ENCODE results near the gene SPATA12. TPM values are rescaled to one million over a fixed set of nuclear protein-coding genes. Genes with fewer than 3 reads are reported as not detected.

Gene SPATA12
- total RNA-seq, 2 donors from 2014 or later: not detected

GRCh38 chr3:57110214-57110613 lies 49.8 kb downstream of the SPATA12 start:
- no peak overlapping the region for H3K27ac ChIP-seq
- no peak for DNase-seq (ENCODE audit: low spot score)

GRCh38 chr3:57110798-57111197 lies 50.3 kb downstream of the SPATA12 start:
- H3K4me3 ChIP-seq: no peak overlapping the region
- DNase-seq (ENCODE audit: low spot score) (no peak), ATAC-seq (ENCODE audit: insufficient number of reproducible peaks, low FRiP score, low read depth) (no peak)
- no peaks in the 10 kb centered on the region for H3K9me3 ChIP-seq
- TF ChIP-seq CTCF (IDR thresholded peaks at IDR 0.05): no peak
- peaks cover 4% of the 10 kb centered on the region for H3K36me3 ChIP-seq
- no peaks in the 10 kb centered on the region for H3K4me1 ChIP-seq (ENCODE audit: control insufficient read depth in 1 of 2, low read depth in 2 of 2)
- no peak overlapping the region for H3K27ac ChIP-seq
- no peaks in the 10 kb centered on the region for H3K27me3 ChIP-seq (replicated peaks; ENCODE audit: insufficient read depth)

More at GRCh38 chr3:57110214-57110613, 49.8 kb downstream of the SPATA12 start:
- no peak for ATAC-seq (ENCODE audit: insufficient number of reproducible peaks, low FRiP score, low read depth)
- Histone ChIP-seq H3K4me1 (ENCODE audit: control insufficient read depth in 1 of 2, low read depth in 2 of 2) (no peaks in the 10 kb centered on the region), H3K36me3 (peaks cover 4% of the 10 kb centered on the region), H3K4me3 (no peak overlapping the region), H3K27me3 (replicated peaks; ENCODE audit: insufficient read depth) (no peaks in the 10 kb centered on the region), H3K9me3 (no peaks in the 10 kb centered on the region)
- no peak for TF ChIP-seq CTCF (IDR thresholded peaks at IDR 0.05)

GRCh38 chr3:57112206-57112605 lies 51.7 kb downstream of the SPATA12 start:
- no peaks in the 10 kb centered on the region for H3K4me1 ChIP-seq (ENCODE audit: control insufficient read depth in 1 of 2, low read depth in 2 of 2)
- no peak overlapping the region for H3K27ac ChIP-seq
- ATAC-seq (ENCODE audit: insufficient number of reproducible peaks, low FRiP score, low read depth) (no peak), DNase-seq (ENCODE audit: low spot score) (no peak)
- no peaks in the 10 kb centered on the region for H3K9me3 ChIP-seq
- H3K36me3 ChIP-seq: peaks cover 4% of the 10 kb centered on the region
- H3K27me3 ChIP-seq (replicated peaks; ENCODE audit: insufficient read depth): no peaks in the 10 kb centered on the region
- no peak overlapping the region for H3K4me3 ChIP-seq
- TF ChIP-seq CTCF (IDR thresholded peaks at IDR 0.05): peak; percentile 29

GRCh38 chr3:57116501-57116900 lies 56.0 kb downstream of the SPATA12 start:
- H3K27me3 ChIP-seq (replicated peaks; ENCODE audit: insufficient read depth): no peaks in the 10 kb centered on the region
- H3K4me3 ChIP-seq: no peak overlapping the region
- H3K9me3 ChIP-seq: no peaks in the 10 kb centered on the region
- DNase-seq (ENCODE audit: low spot score): no peak
- no peak for TF ChIP-seq CTCF (IDR thresholded peaks at IDR 0.05)
- no peaks in the 10 kb centered on the region for H3K4me1 ChIP-seq (ENCODE audit: control insufficient read depth in 1 of 2, low read depth in 2 of 2)
- no peaks in the 10 kb centered on the region for H3K36me3 ChIP-seq
- ATAC-seq (ENCODE audit: insufficient number of reproducible peaks, low FRiP score, low read depth): no peak
- no peak overlapping the region for H3K27ac ChIP-seq

GRCh38 chr3:57118254-57118653 lies 57.8 kb downstream of the SPATA12 start:
- Histone ChIP-seq H3K9me3 (no peaks in the 10 kb centered on the region), H3K36me3 (no peaks in the 10 kb centered on the region), H3K4me3 (no peak overlapping the region), H3K27ac (no peak overlapping the region), H3K4me1 (ENCODE audit: control insufficient read depth in 1 of 2, low read depth in 2 of 2) (no peaks in the 10 kb centered on the region), H3K27me3 (replicated peaks; ENCODE audit: insufficient read depth) (no peaks in the 10 kb centered on the region)
- DNase-seq (ENCODE audit: low spot score) (no peak), ATAC-seq (ENCODE audit: insufficient number of reproducible peaks, low FRiP score, low read depth) (no peak)
- no peak for TF ChIP-seq CTCF (IDR thresholded peaks at IDR 0.05)
